Stimulated activated CD4-positive, alpha-beta T cell treated with anti-CD3 and anti-CD28 coated beads, Interleukin-2, amount 100 ng/mL, for 48 hours (primary cell): ENCODE measurements around the gene SPTBN1.

Source experiments
- DNase-seq, 2 donors: peaks; one replicate each; pipeline ENCODE4 v3.0.0-alpha.2; 2020

SPTBN1 gene

DNA sequence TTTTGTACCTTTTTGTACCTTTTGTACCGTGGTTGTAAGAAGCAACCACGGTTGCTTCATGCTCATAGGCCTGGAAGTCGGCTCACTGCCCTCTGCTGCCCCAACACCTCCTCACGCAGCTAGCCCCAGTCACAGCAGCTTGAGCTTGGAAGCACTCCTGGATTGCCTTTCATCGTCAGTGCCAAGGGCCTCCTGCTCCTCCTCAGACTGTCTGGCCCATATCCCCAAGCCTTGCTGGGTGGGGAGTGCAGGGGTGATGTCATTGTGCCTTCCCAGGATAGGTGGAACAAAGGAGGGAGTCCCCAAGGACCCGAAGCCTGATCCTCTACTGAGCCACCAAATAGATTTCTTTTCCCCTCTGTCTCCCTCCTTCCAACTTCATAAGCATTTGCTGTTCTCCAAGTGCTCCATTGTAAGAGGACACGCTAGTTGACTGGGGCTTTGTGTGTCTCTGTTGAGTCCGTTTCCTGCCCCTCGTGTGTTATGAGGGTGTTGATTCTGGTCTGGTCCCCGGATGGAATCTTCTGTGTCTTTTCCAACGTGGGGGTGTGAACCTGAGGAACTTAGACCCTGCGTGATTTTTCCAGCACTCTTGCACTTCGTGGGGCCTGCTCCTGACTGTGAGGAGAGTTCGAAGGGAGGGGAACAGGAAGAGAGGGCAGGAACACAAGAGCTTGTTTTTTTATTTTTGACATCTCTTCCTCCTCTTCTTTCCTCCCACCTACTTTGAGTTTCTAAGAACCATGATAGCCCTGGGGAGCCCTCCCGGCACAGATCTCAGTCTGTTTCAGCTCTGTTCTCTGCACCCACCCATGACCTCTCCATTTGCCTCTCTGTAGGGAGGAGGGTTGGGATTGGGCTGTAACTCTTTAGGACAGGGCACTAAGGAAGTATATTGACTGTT, 140.1 kb downstream of the SPTBN1 start:
- no peak for DNase-seq

DNA sequence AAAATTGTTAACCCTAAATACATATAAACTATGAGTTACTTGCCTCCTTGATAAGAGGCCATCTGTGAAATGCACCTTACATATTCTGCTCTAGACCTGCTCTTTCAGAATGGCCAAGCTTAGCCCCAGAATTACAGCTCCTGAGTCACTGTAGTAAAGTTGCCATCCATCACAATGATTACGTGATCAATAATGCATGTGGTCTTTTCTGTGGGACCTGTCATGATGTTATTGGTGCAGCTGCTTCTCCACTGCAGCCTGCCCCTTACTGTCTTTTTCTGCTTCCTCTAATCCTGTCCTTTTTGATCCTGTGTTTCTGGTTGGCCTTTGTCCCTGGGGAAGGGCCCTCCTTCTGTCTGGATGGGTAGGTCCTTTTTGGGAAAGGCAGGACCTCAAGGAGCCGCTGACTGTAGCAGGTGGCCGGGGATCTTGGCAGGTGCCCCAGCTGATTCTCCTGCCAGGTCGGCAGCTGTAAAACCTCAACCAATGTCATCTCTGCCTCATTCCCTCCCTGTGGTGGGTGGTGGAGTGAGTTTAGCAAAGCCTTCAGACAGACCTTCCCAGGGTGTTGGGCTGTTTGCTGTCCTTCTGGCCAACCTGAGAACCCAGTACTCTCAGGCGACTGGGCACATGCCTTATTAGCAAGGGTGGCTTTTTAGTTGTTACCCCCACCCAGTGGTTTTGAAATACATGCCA, 141.2 kb downstream of the SPTBN1 start:
- no peak for DNase-seq

DNA sequence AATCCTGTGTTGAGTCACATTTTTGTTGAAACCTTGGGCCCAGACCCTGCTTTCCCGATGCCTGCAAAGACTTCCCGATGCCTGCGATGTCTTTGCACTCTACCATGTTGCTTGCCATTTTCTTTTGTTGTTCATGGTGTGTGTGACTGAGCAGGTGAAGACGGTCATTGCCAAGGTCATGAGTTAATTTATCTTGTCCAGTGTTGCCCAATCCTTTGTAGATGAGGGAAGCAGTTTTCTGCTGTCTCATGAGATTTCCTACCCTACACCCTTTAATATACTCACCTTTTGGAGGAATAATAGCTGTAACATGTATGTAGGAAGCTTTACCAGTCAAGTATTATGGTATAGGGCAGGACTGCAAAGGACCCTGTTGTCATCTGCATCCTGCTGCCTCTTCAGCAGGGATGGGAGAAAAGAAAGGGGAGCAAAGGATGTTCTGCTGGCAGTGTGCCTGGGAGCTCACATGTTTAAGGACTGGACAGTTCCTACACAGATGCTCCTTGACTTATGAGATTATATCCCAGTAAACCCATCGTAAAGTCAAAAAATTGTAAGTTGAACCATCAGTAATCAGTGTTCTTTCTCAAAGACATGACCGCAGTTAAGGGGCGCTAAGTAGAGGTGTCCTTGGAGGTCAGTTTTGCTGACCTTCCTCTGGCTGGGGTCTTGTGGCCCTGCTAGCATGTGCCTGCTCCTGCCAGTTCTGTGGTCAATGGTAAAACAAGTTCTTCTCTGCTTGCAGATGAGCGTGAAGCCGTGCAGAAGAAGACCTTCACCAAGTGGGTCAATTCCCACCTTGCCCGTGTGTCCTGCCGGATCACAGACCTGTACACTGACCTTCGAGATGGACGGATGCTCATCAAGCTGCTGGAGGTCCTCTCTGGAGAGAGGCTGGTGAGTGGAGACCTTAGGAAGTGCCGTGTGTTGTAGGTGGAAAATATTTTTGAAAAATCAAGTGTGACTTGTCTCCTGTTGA, 142.5 kb downstream of the SPTBN1 start:
- no peak for DNase-seq

DNA sequence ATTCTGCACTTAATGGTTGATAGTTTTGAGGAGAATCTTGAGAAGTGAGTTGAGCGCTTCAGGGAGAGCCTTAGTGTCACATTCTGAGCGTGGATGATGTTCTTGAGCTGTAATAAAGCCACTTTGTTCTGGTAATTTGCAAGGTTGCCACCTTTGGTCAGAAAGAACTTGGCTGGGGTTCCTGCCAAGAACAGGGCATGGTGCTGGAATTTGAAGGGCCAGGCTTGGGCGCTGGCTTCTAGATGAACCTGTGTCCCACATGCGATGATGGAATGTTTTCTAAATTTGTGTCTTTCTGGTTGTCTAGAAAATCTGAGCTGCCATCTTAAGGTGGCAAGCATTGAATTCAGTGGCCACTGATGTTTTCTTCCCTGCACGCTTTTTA, 143.2 kb downstream of the SPTBN1 start:
- no peak for DNase-seq

DNA sequence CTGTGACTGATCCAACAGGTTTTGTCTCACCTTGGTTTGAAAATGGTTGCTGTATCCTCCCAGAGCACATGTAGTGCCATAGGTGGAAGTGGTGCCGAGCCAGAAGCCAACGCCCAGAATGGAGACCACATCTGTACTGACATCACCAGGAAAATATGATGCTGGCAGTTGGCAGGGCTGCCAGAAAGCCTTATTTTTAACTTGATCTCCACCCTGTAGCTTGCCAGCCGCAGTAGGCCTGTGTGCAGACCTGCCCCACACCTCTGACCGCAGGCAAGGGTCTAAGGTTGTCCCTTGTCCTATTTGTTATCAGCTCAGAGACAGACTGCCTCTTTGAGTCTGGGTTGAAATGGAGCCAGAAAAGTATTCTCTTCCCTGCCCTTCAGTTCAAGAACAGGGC, 143.8 kb downstream of the SPTBN1 start:
- no peak for DNase-seq

DNA sequence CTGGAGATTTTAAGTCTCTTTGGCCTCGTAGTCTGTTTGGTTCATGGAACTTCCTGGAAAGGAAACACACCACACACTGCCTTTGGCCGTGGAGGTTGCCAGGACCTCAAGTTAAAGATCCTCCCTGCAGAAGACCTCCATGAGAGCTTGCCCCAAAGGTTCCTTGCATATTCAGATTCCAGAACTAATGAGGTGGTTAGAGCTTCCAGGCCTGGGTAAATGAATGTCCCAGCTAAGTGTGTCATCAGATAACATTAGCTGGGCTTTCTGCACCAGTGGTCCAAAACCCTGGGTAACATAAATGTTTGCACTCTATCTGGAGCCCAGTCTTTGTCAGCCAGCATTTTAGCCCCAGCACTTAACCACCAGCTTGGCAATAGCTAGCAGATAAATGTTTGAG, 145.2 kb downstream of the SPTBN1 start:
- no peak for DNase-seq

DNA sequence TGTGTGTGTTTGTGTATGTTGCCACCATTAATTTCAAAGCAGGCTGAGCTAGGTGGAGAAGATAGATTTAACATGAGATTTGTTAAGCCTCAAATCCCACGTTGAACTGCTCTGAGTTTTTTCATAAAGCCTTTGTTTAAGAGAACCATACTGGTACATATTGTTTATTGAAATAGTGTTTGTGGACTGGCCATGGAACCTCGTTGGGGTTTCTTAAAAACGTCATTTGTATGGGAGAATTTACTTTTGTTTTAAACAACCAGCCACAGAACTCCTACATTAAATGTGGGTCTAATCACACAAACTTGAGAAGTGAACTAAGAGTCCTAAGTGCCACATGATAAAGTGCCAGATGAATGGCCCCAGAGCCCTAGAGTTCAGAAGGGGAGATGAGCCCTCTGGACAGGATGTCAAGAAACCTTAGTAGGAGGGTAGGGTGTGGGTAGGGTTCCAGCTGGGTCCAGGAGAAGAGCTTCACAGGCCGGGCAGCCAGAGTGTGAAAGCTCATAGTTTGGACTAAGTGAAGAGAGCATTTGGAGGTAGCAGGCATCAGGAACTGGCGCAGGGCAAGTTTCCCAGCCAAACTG, 146.7 kb downstream of the SPTBN1 start:
- no peak for DNase-seq

DNA sequence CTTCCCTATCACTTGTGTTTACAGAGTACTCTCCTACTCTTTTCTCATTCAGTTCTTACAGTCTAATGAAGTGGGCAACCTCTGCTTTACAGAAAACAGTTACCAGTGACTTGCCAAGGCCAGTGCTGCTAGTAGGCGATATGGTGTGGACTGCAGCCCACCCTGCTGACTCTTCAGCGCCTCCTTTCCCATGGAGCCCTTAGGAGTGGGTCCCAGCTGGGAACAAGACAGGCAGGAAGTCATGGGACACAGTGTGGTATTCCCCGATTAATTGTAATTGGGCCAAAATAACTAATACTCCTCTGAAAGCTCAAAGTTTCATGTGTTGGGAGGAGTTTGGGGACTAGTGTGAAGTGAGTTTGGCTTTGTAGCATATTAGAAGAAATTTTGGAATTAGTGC, 147.2 kb downstream of the SPTBN1 start:
- no peak for DNase-seq

DNA sequence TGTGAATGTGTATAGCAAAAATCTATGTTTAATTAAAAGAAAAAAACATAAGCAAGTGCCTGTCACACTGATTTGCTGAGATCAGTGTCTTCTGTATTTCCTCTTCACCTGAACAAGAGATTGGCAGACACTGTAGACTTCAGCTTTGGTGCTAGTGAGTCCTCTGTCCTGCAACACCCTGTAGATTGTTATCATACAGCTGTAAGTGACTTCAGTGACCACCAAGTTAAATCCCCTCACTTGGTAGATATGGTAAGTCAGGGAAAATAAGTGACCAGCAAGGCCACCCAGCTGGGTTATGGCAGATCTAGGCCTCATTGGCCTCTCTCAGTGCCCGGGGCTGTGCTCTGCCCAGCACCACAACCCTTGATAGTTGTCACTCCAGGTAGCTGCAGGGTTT, 147.7 kb downstream of the SPTBN1 start:
- no peak for DNase-seq

DNA sequence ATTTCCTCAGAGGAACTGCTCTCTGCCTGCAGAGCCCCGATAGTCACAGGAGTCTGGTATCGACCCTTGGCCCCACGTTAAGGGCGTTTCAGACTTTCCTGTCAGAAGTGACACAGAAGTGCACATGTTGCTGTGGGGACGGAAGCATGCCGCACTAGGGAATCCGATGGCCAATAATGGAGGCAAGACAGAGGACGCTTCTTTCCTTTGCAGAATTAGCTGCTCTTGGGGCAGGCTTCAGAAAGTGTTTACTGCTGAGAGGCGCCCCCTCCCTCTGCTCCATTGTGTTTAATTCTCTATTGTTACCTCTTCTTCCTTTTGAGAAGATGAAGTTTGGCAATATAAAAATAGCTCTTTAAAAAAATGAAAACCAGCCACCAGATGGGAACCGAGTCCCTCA, 148.7 kb downstream of the SPTBN1 start:
- no peak for DNase-seq

DNA sequence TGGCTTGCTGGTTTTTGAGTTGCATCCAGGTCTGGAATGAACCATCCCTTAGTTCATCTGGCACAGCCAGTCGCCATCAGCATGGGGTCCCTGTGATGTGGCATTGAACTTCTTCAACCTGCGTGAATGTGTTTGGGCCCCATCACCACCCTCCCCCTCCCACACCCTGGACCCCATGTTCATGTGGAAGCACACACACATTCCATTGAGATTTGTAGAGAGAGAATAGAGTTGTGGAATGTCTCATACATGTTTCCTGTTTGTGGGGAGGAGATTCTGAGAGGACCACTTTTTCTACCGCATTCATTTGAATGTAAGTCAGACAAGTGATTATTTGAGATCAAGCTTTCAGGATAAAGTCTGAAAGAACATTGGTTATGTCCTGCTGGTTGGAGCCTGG, 149.7 kb downstream of the SPTBN1 start:
- DNase-seq, result no peak

DNA sequence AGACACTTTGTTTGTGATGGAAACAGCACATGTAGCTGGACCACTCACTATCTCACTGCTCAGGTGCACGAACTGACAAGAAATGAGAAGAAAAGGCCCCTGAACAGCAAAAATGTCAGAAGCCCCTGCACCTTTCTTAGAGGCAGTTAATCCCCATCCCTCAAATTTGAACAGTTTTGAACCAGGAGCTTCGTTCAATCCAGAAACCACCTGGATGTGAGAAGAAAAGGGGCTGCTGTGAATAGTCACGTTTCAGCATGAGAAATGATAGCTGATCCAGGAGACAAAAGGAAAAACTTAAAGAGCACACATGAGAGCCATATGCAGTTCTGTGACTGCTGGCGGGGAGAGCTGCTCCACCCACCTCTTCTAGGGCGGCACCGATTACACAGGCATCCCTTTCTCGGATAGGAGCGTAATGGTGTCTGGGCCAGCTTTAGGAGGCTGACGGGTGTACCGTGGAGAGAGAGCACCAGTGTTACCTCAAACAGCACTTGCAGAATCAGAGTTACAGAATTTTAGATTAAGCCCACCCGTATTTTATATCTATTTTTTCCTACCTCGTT, 150.3 kb downstream of the SPTBN1 start:
- DNase-seq, result no peak

DNA sequence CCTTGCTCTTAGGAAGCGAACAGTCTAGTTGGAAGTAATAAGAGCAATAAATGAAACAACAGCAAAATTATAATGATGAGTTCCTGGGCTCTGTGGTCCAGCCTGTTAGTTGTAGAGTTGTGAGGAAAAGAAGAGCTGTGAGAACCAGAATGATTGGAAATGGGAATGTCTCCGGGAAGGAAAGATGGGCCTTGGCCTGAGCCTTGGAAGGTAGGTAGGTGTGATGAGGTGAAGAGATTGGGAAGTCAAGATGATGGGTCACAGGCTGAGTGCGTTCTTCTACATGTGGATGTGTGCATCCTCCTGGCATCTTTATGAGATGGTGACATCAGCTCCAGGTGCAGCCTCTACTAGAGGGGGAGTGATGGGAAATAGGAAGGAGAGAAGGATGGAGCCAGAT, 152.1 kb downstream of the SPTBN1 start:
- no peak for DNase-seq

DNA sequence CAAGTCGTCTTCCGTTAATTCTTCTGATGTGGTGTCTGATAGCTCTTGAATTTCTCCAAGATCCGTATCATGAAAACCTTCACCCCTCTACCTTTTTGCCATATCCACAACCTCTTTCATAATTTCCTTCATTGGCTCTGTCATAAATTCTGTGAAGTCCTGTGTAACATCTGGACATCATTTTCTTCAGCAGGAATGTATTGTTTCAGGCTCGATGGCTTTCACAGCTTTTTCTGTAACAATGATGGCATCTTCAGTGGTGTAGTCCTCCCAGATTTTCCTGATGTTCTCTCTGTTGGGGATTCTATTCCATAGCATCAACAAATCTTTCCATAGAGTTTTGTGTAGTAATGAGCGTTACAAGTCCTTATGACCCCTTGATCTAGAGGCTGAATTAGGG, 153.1 kb downstream of the SPTBN1 start:
- DNase-seq, result no peak

DNA sequence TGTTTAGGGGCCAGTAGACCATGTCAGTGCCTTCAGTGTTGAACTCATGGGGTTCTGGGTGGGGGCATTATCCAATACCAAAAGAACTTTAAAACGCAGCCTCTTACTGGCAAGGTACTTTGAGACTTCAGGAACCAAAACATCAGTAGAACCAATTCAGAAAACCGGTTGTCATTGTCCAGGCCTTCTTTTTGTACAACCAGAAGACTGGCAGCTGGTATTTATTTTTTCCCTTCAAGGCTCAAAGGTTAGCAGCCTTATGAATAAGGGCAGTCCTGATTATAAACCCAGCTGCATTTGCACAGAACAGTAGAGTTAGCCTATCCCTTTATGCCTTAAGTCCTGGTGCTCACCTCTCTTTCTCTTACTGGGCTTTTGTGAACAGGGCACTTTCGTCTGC, 153.5 kb downstream of the SPTBN1 start:
- DNase-seq, result no peak

DNA sequence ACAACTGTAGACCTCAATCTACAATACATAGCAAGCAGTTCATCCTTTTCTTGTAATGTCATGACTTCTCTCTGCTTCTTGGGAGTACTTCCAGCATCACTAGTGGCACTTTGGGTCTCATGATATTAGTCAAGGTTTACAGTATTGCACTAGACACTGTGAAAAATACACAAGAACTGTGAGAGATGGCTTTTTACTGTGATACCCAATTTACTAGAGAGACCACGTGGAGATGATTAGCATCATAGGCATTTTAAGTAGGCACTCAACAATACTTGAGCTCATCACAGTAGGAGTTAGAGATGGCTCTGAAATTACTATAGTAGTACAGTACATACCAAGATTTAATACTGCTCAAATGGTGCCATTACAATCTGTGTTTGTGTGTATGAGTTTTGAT, 154.6 kb downstream of the SPTBN1 start:
- no peak for DNase-seq

DNA sequence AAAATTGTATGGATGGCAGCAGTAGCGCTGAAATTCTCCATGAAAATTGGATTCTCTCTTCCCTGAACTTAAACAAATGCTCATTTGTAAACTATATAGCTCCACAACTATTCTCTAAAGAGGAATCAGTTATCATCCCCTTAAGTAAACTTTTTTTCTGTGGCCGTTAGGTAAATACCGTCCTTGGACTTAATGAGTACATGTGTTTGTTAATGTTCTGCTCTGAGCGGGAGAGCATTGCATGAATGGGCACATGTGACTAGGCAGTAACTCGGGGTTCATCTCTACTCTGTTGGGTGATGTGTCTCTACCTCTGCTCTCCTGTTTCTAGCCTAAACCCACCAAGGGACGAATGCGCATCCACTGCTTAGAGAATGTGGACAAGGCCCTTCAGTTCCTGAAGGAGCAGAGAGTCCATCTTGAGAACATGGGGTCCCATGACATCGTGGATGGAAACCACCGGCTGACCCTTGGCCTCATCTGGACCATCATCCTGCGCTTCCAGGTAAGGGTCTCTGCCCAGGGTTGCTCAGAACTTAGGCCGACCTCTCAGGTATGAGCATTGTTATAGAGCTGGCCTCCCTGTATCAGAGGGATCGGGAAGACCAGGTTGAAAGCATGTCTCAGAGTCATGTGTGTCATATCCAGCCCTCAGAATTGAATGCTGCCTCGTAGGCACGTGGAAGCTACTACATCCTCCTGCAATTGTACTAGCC, 155.9 kb downstream of the SPTBN1 start:
- no peak for DNase-seq

DNA sequence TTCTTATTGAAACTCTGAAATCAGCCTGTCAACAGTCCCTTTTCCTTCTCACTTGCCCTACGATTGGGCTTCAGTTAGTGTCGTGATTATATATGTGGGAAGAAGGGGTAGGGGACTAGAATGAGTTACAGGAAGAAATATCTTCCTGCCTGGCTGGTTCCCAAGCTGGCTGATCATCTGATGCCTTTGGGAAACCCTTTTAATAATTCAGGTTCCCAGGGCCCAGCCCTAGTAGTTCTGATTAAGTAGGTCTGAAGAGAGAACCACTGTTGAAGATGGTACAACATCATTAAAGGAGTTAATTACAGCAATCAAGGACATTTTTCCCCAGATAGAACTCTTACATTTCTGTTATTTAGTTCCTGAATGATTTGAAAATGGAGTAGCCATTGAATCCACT, 157.3 kb downstream of the SPTBN1 start:
- no peak for DNase-seq

DNA sequence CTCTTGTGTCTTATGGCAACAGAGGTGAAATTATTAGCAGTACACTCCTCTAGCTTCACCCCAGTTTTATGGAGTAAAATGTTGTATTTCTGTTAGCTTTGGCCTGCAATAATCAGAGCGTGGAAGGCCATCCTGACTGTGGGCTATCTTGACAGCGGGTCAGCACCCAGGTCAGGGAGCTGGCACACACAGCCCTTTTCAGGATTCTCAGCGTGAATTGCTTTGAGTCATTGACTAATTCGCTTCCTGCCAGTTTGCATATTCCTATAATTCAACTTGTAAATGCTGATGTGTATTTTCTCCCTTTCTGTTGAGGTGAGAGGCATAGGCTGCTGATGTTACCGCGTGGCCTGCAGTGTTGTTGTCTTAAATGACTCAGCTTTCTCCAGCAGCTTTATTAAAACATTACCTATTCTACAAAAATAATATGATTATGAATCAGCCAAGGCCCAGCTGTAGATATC, 157.7 kb downstream of the SPTBN1 start:
- no peak for DNase-seq

DNA sequence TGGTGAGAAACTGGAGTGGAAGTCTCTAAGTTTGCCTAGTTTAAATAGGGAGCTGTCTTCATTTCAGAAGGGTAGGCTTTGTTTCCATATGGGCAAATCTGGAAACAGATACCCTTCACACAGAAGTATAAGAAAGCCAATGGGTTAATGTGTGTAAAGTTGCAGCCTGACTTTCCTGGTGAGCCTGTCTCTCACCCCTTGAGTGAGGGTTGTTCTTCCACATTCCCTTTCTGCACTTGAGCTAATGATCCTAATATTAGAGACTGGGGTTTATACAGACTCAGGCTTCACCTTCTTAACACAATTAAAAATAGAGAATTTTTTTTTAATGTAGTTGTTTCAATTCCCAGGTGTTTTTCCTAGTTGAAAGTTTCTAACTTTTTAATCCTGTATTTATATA, 158.7 kb downstream of the SPTBN1 start:
- no peak for DNase-seq

DNA sequence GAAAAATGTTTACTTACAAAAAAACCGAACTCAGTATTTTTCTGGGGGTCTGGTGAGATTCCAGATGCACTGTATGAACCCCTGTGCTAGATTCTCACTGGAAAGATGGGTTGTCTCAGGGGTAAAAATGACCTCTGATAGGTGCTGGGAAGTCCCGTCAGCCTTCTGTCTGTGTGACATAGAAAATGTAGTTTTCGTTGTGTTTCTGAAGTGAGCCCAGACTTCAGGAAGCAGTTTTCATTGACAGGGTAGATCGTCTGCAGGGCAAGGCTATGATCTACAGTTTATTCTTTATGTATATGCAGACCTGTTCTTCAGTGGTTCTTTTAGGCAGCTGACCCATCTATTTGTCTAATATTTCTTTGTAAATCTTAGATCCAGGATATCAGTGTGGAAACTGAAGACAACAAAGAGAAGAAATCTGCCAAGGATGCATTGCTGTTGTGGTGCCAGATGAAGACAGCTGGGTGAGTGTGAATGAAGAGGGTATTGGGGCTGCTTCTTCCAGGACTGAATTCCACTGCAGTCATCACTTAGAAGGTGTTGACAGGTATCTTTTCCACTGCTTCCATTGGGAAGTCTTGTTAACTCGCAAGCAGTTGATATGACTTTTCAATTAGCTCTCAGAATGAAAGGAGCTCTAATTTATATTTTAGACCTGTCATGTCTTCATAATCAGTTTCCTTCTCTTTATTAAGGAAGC, 159.9 kb downstream of the SPTBN1 start:
- DNase-seq, result no peak
